ENCODE data around the gene PLXND1.

GRCh38 chr3:129533406-129533805 is 73.1 kb downstream of the PLXND1 start:
- no peak for TF ChIP-seq CTCF (IDR thresholded peaks at IDR 0.05)
- TF ChIP-seq POLR2A (IDR thresholded peaks at IDR 0.05) = no peak
